Stimulated activated naive CD4-positive, alpha-beta T cell (primary cell): ENCODE results near the gene MAST2.
"Not testable (repeated sequence)": the region's sequence is repeated elsewhere in the genome, so short reads cannot be mapped to it uniquely, and the experiment has no call there.

ENCODE experiments used
- DNase-seq, 6 experiments: peaks; one replicate each; lab custom pipeline; 2025; lab: John Stamatoyannopoulos, UW

Gene MAST2

DNA sequence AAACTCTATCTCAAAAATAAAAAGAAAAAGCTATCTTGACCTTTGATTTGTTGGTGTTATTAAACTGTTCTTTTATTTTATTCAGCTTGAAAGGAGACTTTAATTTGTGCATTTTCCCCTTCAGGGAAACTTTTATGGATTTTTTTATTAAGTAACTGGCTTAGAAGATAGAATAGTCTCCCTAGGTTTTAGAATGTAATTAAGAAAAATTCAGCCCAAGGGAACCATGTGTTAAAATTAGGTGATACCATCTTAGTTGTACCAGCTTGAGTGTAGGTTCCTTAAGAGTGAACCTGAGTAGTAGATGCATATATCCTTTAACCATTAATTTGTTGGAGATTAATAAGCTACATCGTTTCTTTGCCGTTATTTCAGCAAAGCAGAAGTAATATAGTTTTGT lies 11.4 kb downstream of the MAST2 start:
- DNase-seq = no peak

GRCh38 chr1:45815667-45816458 lies 12.5 kb downstream of the MAST2 start:
- no peak for DNase-seq

- no peak for DNase-seq
These were observed 16.8 kb downstream of the MAST2 start for GRCh38 chr1:45820173-45820572.

GRCh38 chr1:45820788-45821187 lies 17.4 kb downstream of the MAST2 start:
- no peak for DNase-seq

- no peak for DNase-seq
These were observed 19.2 kb downstream of the MAST2 start for GRCh38 chr1:45822644-45823043.

DNA sequence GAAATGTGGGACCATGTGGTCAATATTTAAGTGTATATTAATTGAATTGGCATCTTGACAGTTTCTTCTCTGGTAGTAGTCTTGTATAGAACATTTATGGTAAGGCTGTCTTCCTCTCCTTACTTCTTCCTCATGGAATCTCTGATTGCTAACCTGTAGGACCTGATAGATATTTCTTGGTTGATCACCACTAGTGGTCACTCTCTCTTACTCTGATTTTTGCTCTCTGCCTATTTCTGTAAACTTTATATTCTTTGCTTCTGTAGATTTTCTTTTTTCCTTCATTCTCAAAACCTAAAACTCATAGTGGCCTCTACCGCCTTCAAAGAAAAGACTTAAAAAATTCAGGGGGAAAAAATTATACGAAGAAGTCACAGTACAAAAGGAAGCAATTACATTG lies 21.2 kb downstream of the MAST2 start:
- no peak for DNase-seq

DNA sequence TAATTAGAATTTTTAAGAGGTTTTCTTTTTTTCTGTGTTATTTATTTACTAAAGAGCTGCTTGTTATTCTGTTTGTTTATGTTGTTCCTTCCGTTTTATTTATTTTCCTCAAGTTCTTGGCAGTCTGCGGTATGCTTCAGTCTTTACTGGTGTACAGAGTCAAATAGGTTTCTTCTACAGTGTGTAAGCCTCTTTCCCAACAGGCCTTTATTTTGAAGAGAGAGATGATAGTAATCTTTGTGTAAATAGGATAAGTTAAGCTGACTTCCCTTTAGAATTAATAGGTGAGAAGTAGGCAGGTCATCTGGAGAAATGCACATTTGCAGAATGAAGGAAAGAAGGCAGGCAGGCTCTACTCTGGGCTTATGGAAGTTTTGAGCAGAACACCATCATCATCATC lies 23.8 kb downstream of the MAST2 start:
- DNase-seq = no peak

DNA sequence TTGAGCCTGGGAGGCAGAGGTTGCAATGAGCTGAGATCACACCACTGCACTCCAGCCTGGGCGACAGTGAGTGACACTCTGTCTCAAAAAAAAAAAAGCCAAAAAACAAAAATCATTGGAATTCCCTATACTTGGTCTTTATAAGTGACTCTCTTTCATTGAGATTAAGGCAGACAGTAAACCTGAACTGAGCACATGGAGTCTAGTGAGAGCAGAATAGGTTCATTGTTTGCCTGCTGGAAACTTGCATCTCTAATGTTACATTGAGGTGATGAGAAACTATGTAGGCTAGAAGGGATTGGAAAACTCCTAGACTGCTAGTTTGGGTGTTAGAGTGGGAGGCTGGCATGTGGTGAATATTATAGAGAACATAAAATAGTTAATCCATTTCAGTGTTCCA lies 25.4 kb downstream of the MAST2 start:
- no peak for DNase-seq

GRCh38 chr1:45833361-45833760 lies 29.9 kb downstream of the MAST2 start:
- no peak for DNase-seq

DNA sequence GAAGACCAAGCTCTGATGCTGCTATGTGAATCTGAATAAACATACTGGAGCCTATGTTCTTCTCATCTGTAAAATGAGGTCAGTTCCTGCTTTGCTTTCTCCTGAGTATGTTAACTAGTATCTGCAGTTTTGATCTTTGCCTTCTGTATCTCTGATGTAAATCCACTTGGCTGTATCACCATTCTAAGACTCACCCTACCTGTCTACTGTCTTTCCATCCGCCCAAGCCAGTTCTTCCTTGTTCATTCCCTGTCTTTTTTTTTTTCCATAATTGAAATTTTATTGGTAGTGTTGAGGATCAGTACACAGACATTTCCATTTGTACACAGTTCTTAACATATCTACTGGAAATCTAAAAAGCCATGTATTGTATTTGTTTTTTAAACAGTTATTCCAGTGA lies 31.3 kb downstream of the MAST2 start:
- no peak for DNase-seq

GRCh38 chr1:45836451-45836850 lies 33.0 kb downstream of the MAST2 start:
- no peak for DNase-seq

DNA sequence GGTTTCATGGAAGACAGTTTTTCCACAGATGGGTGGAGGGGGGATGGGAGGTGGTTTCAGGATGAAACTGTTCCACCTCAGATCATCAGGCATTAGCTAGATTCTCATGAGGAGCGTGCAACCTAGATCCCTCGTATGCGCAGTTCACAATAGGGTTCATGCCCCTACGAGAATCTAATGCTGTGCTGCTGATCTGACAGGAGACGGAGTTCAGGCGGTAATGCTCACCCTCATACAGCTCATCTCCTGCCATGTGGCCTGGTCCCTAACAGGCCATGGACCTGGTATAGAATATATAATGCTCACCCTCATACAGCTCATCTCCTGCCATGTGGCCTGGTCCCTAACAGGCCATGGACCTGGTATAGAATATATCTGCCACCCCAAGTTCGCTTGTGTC lies 33.4 kb downstream of the MAST2 start:
- DNase-seq = not testable (repeated sequence)

- not testable (repeated sequence) for DNase-seq
These were observed 34.9 kb downstream of the MAST2 start for GRCh38 chr1:45838322-45838721.

- no peak for DNase-seq
These were observed 37.3 kb downstream of the MAST2 start for GRCh38 chr1:45840704-45841103.

- DNase-seq = no peak
These were observed 39.4 kb downstream of the MAST2 start for GRCh38 chr1:45842786-45843185.

- no peak for DNase-seq
These were observed 40.1 kb downstream of the MAST2 start for GRCh38 chr1:45843474-45843905.

- DNase-seq = not testable (repeated sequence)
These were observed 40.6 kb downstream of the MAST2 start for GRCh38 chr1:45844000-45844399.

DNA sequence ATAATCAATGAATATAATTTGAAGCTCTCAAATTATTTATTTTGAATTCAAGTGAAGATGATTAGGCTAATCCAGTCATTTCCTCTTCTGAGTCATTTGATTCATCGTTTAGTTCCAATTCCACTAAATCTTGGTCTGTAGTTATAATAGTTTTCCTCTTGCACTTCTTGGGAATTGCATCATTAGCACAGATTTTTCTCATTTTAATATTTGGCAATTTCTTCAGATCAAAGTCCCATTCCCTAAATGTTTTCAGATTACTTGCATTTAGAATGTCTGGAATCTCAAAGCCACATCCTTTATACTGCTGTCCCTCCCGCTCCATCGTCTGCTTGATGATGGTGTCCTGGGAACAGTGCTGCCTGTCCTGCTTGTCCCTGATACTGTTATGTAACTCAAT lies 43.5 kb downstream of the MAST2 start:
- DNase-seq = no peak

DNA sequence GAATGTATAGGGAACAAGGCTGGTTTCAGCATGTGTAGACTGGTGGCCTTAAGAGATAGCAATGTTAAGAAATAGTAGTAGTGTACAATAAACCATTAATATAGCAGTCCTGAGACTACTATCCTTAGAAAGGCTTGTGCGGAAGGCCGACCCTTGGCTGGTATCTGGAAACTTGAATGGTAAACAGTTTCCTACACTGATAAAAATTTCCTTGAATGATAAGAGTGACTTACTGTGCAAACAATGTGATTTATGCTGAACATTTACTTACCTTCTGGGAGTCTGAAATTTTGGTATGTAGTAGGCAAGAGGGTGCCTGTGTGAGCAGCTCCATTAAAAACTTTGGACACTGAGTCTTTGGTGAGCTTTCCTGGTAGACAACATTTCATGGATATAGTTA lies 44.7 kb downstream of the MAST2 start:
- DNase-seq = no peak

DNA sequence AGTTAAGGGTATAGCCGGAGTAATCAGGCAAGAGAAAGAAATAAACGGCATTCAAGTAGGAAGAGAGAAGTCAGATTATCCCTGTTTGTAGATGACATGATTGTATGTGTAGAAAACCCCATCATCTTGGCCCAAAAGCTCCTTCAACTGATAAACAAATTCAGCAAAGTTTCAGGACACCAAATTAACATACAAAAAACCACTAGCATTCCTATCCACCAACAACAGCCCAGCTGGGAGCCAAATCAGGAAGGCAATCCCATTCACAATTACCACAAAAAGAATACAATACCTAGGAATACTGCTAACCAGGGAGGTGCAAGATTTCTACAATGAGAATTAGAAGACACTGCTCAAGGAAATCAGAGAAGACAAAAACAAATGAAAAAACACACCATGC lies 45.3 kb downstream of the MAST2 start:
- DNase-seq = no peak

GRCh38 chr1:45850017-45850416 lies 46.6 kb downstream of the MAST2 start:
- no peak for DNase-seq

- no peak for DNase-seq
These were observed 51.3 kb downstream of the MAST2 start for GRCh38 chr1:45854724-45855123.

DNA sequence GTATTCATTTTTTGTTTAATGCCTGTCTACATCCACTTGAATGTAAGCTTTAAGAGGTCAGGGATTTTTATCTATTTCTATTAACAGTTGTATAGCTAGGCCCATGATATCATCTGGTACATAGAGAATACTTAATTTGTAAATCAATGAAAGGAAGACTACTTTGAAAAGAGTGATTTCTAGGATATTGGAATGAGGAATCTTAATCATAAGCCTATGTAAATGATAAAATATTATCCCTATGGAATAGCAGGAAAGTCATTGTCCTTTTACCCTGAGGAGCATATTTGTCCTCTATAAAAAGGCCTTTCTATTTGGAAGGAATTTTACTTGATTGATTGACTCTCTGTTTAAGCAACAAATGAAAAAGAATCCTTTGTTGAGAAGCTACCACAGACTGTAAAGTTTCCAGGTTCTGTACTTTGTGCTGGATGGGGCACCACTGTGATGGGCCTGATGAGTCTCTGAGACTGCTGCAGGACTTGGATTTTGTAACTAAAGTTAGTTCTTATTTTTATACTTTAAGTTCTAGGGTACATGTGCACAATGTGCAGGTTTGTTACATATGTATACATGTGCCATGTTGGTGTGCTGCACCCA lies 53.8 kb downstream of the MAST2 start:
- DNase-seq = no peak
